Measurements from ENCODE around the gene PRKAB1.

GRCh38 chr12:119674560-119674959 lies 6.6 kb downstream of the PRKAB1 start:
- no peak for TF ChIP-seq MTA2 (IDR thresholded peaks at IDR 0.05; ENCODE audit: low read depth)
- TF ChIP-seq NRF1 (conservative IDR thresholded peaks at IDR 0.05 in 1 of 2, IDR thresholded peaks at IDR 0.05 in 1 of 2): no peak
- TF ChIP-seq KLF16 (IDR thresholded peaks at IDR 0.05): no peak
- TF ChIP-seq, protein P1, sequence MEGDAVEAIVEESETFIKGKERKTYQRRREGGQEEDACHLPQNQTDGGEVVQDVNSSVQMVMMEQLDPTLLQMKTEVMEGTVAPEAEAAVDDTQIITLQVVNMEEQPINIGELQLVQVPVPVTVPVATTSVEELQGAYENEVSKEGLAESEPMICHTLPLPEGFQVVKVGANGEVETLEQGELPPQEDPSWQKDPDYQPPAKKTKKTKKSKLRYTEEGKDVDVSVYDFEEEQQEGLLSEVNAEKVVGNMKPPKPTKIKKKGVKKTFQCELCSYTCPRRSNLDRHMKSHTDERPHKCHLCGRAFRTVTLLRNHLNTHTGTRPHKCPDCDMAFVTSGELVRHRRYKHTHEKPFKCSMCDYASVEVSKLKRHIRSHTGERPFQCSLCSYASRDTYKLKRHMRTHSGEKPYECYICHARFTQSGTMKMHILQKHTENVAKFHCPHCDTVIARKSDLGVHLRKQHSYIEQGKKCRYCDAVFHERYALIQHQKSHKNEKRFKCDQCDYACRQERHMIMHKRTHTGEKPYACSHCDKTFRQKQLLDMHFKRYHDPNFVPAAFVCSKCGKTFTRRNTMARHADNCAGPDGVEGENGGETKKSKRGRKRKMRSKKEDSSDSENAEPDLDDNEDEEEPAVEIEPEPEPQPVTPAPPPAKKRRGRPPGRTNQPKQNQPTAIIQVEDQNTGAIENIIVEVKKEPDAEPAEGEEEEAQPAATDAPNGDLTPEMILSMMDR (IDR thresholded peaks at IDR 0.05 in 2 of 3, conservative IDR thresholded peaks at IDR 0.05 in 1 of 3; ENCODE audit: insufficient read depth in 2 of 3, low read depth in 1 of 3, low read length in 3 of 3): no peak
- TF ChIP-seq, protein P2, sequence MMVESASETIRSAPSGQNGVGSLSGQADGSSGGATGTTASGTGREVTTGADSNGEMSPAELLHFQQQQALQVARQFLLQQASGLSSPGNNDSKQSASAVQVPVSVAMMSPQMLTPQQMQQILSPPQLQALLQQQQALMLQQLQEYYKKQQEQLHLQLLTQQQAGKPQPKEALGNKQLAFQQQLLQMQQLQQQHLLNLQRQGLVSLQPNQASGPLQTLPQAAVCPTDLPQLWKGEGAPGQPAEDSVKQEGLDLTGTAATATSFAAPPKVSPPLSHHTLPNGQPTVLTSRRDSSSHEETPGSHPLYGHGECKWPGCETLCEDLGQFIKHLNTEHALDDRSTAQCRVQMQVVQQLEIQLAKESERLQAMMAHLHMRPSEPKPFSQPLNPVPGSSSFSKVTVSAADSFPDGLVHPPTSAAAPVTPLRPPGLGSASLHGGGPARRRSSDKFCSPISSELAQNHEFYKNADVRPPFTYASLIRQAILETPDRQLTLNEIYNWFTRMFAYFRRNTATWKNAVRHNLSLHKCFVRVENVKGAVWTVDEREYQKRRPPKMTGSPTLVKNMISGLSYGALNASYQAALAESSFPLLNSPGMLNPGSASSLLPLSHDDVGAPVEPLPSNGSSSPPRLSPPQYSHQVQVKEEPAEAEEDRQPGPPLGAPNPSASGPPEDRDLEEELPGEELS (CRISPR knock-in tag; IDR thresholded peaks at IDR 0.05; ENCODE audit: borderline replicate concordance): no peak
- no peak for TF ChIP-seq ZBTB26 (CRISPR knock-in tag; IDR thresholded peaks at IDR 0.05)
- TF ChIP-seq, protein P3, sequence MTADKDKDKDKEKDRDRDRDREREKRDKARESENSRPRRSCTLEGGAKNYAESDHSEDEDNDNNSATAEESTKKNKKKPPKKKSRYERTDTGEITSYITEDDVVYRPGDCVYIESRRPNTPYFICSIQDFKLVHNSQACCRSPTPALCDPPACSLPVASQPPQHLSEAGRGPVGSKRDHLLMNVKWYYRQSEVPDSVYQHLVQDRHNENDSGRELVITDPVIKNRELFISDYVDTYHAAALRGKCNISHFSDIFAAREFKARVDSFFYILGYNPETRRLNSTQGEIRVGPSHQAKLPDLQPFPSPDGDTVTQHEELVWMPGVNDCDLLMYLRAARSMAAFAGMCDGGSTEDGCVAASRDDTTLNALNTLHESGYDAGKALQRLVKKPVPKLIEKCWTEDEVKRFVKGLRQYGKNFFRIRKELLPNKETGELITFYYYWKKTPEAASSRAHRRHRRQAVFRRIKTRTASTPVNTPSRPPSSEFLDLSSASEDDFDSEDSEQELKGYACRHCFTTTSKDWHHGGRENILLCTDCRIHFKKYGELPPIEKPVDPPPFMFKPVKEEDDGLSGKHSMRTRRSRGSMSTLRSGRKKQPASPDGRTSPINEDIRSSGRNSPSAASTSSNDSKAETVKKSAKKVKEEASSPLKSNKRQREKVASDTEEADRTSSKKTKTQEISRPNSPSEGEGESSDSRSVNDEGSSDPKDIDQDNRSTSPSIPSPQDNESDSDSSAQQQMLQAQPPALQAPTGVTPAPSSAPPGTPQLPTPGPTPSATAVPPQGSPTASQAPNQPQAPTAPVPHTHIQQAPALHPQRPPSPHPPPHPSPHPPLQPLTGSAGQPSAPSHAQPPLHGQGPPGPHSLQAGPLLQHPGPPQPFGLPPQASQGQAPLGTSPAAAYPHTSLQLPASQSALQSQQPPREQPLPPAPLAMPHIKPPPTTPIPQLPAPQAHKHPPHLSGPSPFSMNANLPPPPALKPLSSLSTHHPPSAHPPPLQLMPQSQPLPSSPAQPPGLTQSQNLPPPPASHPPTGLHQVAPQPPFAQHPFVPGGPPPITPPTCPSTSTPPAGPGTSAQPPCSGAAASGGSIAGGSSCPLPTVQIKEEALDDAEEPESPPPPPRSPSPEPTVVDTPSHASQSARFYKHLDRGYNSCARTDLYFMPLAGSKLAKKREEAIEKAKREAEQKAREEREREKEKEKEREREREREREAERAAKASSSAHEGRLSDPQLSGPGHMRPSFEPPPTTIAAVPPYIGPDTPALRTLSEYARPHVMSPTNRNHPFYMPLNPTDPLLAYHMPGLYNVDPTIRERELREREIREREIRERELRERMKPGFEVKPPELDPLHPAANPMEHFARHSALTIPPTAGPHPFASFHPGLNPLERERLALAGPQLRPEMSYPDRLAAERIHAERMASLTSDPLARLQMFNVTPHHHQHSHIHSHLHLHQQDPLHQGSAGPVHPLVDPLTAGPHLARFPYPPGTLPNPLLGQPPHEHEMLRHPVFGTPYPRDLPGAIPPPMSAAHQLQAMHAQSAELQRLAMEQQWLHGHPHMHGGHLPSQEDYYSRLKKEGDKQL (CRISPR knock-in tag; IDR thresholded peaks at IDR 0.05; ENCODE audit: borderline replicate concordance): no peak

Data from K562 (cell line).